ENCODE results near the gene TIMM44.

- TF ChIP-seq CTCF (IDR thresholded peaks at IDR 0.05) = no peak
- no peak for TF ChIP-seq POLR2A (IDR thresholded peaks at IDR 0.05)
Measured at GRCh38 chr19:7963566-7963965, 20.1 kb upstream of the TIMM44 start.
